Uterus (tissue), 2 donors: ENCODE measurements around the gene CHRND.

Experiments used
- CTCF ChIP-seq, 4 experiments: fragments of 200-600 bp in 2 of 4; fragments of 450-650 bp in 2 of 4; sonication (generic) in 2 of 4; IDR thresholded peaks; one replicate each; pipeline ENCODE4 v1.5.1; 2016 to 2019; ENCODE audit warnings: antibody characterized with exemption in 4 of 4, mild to moderate bottlenecking in 2 of 4, moderate library complexity in 1 of 4
- POLR2A ChIP-seq, 2 donors: fragments of 450-650 bp; IDR thresholded peaks; one replicate each; pipeline ENCODE4 v1.6.1; 2016; ENCODE audit warnings: antibody characterized with exemption in 2 of 2, mild to moderate bottlenecking in 1 of 2, moderate library complexity in 1 of 2

DNA sequence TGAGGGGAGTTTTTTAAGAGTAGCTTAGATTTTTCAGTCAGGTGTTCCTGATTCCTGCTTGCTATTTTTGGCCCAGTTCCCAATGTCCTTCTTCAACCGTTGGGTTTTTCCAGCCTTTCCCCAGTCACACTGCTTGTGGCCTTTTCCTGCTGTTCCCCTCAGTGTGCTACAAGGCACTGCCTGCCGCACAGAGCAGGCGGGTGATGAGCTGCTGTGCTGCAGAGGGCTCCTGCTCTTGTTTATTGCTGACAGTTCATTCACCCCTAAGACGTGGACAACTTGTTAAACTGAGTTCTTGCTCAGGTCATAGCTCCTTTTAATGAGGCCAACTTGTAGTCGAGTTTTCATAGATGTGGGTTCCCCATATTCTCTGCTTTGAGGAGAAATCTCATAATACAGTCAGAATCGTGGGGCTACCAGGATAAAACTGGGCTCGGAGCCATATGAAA lies 45.1 kb downstream of the CHRND start:
- TF ChIP-seq CTCF (IDR thresholded peaks at IDR 0.05) (no peak), POLR2A (IDR thresholded peaks at IDR 0.05) (no peak)
